Stimulated activated CD8-positive, alpha-beta memory T cell treated with anti-CD3 and anti-CD28 coated beads, Interleukin-7, amount 100 ng/mL, for 48 hours (primary cell): Measurements from ENCODE around the gene ISY1.
"Not testable (repeated sequence)": the region's sequence is repeated elsewhere in the genome, so short reads cannot be mapped to it uniquely, and the experiment has no call there.

Source experiments
- DNase-seq, 2 donors: peaks; one replicate each; pipeline ENCODE4 v3.0.0-alpha.2; 2020; ENCODE audit warnings: low read depth in 1 of 2; ENCODE audit errors: extremely low read depth in 1 of 2

ISY1 gene

GRCh38 chr3:129160891-129161859 lies at the start of gene ISY1:
Gene ISY1, minus strand, starts transcription at chr3:129161063. Its CDS starts 88 bp downstream, at chr3:129160975.
- DNase-seq = peak; percentile 78 to 80

- DNase-seq = no peak
Observed at GRCh38 chr3:129207479-129207878, 46.6 kb upstream of the ISY1 start.

GRCh38 chr3:129205109-129205832 lies 44.4 kb upstream of the ISY1 start:
- no peak for DNase-seq

- DNase-seq = no peak
Observed at GRCh38 chr3:129204473-129204872, 43.6 kb upstream of the ISY1 start.

GRCh38 chr3:129199366-129199765 lies 38.5 kb upstream of the ISY1 start:
- DNase-seq = no peak

- no peak for DNase-seq
Observed at GRCh38 chr3:129197321-129197720, 36.5 kb upstream of the ISY1 start.

GRCh38 chr3:129196601-129197000 lies 35.7 kb upstream of the ISY1 start:
- DNase-seq = no peak

GRCh38 chr3:129195731-129196256 lies 34.9 kb upstream of the ISY1 start:
- no peak for DNase-seq

GRCh38 chr3:129189793-129190192 lies 28.9 kb upstream of the ISY1 start:
- DNase-seq = not testable (repeated sequence)

- DNase-seq = no peak
Observed at GRCh38 chr3:129187857-129188256, 27.0 kb upstream of the ISY1 start.

- DNase-seq = no peak
Observed at GRCh38 chr3:129185783-129186182, 24.9 kb upstream of the ISY1 start.

- not testable (repeated sequence) for DNase-seq
Observed at GRCh38 chr3:129184784-129185542, 24.1 kb upstream of the ISY1 start.

GRCh38 chr3:129184396-129184657 lies 23.5 kb upstream of the ISY1 start:
- no peak for DNase-seq

GRCh38 chr3:129183569-129184395 lies 22.9 kb upstream of the ISY1 start, which contains the start of gene CNBP:
Gene CNBP, minus strand, starts transcription at chr3:129183896. Its CDS starts 12,139 bp downstream, at chr3:129171757.
- DNase-seq = peak; percentile 81 to 90

GRCh38 chr3:129182390-129183185 lies 21.7 kb upstream of the ISY1 start:
- DNase-seq = no peak

- no peak for DNase-seq
Observed at GRCh38 chr3:129181819-129182218, 21.0 kb upstream of the ISY1 start.

- DNase-seq = no peak
Observed at GRCh38 chr3:129180461-129180860, 19.6 kb upstream of the ISY1 start.

GRCh38 chr3:129176051-129176450 lies 15.2 kb upstream of the ISY1 start:
- no peak for DNase-seq

GRCh38 chr3:129173725-129174124 lies 12.9 kb upstream of the ISY1 start:
- DNase-seq = no peak
